ENCODE results near the gene NEU3.
"Not testable (repeated sequence)": the region's sequence is repeated elsewhere in the genome, so short reads cannot be mapped to it uniquely, and the experiment has no call there.

NEU3 gene

DNA sequence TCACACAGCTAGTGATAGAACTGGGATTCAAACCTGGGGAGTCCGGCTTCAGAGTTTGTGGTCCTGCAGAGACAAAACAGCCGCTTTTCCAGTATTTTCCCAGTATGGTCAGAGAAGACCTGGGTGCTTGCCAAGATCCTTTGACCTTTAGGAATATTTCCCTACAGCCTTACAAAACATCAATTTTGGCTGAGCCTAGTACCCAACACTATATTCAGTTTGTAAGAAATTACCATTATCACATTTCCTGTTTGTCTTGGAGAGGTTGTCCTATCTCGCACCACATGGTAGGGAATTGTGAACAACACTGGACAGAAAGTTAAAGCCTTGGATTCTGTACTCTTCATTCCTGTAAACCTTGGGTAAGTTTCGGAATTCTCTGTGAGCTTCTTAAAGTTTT is 10.7 kb upstream of the NEU3 start:
- in situ Hi-C loops (cut with HindIII; ENCODE audit: low pct_ligation_motif_present, low pct_unique_long_range_greater_than_20kb, low sequenced_read_pairs) = no loop called here
- no peak for DNase-seq

DNA sequence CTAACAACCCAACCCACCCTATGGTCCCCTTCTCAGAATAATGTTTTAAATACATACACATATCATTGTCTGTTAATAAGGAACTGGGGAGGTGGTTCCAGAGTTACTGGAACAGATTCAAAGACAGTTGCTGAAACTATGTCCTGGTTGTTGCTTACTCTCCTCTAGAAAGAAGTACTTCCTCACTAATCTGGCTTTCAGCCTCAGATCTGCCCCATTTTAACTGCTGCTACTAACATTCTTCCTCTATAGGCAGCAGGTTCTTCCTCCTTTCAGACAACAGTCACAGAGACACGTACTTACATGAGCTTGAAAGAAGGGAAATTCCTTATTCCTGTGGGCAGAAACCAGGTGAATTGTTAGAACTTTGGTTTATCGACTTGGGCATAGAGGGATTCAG is 8.1 kb upstream of the NEU3 start:
- in situ Hi-C loops (cut with HindIII; ENCODE audit: low pct_ligation_motif_present, low pct_unique_long_range_greater_than_20kb, low sequenced_read_pairs) = no loop called here
- DNase-seq = no peak

DNA sequence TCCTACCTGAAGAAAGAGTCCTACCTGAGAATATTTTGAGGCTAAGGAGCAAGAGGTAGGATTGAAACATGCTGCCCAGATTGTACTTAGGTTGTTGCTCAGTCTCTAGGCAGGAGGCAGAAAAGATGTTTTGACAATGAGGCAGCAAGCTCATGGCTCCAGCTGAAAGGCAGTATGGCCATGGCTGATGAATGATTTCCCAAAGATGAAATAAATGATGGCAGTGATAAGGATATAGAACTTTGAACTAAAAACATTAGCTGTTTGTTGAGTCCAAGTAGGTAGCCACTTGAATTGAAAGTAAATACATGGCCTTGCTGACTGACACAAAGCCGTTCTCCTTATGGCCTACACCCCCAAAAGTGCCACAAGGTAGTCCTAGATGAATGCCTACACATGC is 6.8 kb upstream of the NEU3 start:
- DNase-seq = no peak
- in situ Hi-C loops (cut with HindIII; ENCODE audit: low pct_ligation_motif_present, low pct_unique_long_range_greater_than_20kb, low sequenced_read_pairs) = no loop called here

DNA sequence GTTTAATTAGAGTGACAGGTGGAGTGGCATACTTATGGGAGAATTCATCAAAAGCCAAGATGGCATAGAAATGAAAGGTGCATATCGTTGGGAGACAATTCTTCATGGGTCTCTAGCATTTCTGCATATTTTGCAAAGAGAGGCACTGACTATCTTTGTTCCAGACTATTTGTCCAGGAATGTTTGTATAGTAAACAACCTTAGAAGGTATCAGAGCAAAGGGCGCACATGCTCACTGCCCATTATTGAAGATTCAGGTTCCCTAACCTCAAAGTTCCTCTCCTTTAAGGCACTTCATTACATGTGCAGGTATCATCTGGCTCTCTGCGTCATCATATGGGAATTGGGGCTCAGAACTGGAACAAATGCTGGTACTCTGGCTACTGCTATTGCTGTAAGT is 4.7 kb upstream of the NEU3 start:
- in situ Hi-C loops (cut with HindIII; ENCODE audit: low pct_ligation_motif_present, low pct_unique_long_range_greater_than_20kb, low sequenced_read_pairs) = no loop called here
- DNase-seq = no peak

DNA sequence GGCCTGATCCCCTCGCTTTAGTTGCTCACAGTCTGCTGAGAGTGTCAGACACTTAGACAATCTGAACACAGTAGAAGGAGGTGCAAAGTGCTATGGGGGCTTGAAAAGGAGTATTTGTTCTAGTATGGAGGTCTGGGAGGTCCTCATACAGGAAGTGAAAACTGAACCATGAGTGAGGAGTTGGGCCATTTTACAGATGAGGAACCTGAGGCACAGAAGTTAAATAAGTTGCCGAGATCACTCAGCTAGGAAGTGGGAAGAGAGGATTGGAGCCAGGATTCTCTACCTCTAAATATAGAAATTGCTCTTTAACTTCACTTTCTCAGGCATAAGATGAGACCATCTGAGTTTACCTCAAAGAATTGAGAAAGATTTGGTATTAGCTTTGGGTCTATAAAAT is 4.0 kb upstream of the NEU3 start:
- no peak for DNase-seq
- in situ Hi-C loops (cut with HindIII; ENCODE audit: low pct_ligation_motif_present, low pct_unique_long_range_greater_than_20kb, low sequenced_read_pairs) = no loop called here

DNA sequence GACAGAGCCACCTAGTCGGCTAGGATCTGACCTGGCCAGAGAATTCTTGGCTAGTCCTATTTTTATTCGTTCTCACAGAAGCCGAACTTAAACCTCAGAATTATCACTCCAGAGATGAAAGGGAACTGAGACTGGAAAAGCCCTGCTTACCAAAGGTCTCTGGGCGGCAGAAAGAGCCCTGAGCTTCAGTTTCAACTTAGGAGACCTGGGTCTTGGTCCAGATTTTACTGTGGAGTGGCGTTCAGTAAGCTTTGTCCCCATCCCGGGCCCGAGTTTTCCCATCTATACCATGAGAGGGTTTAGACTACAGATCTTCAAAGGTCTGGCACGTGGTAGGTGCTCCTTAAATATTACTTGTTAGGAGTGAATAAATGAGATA is 516 bp downstream of the NEU3 start:
- no peak for DNase-seq
- in situ Hi-C loops (cut with HindIII; ENCODE audit: low pct_ligation_motif_present, low pct_unique_long_range_greater_than_20kb, low sequenced_read_pairs) = no loop called here

DNA sequence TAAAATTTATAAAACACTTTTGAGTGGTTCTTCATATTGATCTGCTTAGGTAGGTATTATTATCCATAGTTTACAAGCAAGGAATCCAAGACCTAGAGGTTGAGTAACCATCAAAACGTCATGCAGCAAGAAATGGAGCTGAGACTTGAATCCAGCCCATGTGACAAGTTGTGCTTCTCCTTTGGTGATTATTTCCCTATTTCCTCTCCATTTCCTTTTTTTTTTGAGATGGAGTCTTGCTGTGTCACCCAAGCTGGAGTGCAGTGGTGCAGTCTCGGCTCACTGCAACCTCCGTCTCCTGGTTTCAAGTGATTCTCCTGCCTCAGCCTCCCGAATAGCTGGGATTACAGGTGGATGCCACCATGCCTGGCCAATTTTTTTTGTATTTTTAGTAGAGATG is 1.4 kb downstream of the NEU3 start:
- in situ Hi-C loops (cut with HindIII; ENCODE audit: low pct_ligation_motif_present, low pct_unique_long_range_greater_than_20kb, low sequenced_read_pairs); DNase-seq: not testable (repeated sequence)

DNA sequence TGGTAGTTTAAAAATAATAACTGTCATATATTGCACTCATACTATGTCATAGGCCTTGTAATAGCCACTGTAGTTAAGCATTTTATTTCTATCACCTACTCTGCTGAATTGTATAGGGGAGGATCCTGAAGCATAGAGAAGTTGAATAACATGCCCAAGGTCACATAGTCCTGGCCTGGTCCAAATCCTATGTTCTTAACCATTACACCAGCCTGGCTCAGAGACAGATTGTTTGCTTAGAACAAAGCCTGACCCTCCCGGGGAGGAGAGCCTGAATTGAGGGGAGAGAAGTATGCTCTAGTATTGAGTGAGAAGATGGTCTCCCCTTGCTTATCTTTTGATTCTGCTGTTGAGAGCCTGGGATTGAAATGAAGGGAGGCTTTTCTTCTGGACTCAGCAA is 2.2 kb downstream of the NEU3 start:
- in situ Hi-C loops (cut with HindIII; ENCODE audit: low pct_ligation_motif_present, low pct_unique_long_range_greater_than_20kb, low sequenced_read_pairs) = no loop called here
- no peak for DNase-seq

DNA sequence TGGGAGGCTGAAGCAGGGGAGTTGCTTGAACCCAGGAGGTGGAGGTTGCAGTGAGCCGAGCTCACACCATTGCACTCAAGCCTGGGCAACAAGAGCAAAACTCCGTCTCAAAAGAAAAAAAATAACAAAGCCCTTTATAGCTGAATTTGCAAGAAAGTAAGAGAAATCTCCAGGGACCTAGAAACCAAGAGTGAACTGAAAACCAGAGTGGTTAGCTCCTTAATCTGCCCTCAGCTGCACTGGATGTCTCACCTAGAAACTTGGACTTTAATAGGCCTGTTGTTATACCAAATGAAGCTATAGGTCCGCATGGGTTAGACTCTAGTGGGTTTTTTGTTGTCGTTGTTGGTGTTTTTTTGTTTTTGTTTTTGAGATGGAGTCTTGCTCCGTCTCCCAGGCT is 4.1 kb downstream of the NEU3 start:
- no peak for DNase-seq
- in situ Hi-C loops (cut with HindIII; ENCODE audit: low pct_ligation_motif_present, low pct_unique_long_range_greater_than_20kb, low sequenced_read_pairs) = no loop called here

DNA sequence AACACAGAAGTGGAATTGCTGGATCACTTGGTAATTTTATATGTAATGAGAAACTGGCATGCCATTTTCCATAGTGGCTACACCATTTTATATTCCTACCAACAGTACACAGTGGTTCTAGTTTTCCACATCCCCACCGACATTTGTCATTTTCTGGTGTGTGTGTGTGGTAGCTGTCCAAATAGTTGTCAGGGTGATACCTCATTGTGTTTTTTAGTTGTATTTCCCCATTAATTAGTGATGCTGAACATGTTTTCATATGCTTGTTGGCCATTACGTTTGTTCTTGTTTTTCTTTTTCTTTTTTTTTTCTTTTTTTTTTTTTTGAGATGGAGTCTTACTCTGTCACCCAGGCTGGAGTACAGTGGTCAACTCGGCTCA is 12.2 kb downstream of the NEU3 start:
- in situ Hi-C loops (cut with HindIII; ENCODE audit: low pct_ligation_motif_present, low pct_unique_long_range_greater_than_20kb, low sequenced_read_pairs) = no loop called here
- DNase-seq = no peak

DNA sequence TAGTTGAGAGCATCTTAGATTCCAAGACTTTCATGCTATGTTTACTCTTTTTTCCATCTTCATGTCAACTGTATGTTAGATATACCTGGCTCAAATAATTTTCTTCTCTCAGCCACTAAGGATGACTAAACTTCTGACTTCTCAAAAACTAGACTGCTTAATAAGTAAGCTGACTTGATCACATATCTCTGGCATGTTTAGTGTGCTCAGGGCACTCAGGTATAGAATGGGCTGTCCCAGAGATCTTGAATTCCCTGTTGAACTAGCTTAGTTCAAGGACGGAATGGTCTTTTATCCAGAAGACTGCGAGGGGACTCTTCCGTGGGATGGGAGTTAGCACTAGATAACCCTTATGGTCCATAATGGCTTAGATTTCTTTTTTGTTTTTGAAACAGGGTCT is 13.0 kb downstream of the NEU3 start:
- in situ Hi-C loops (cut with HindIII; ENCODE audit: low pct_ligation_motif_present, low pct_unique_long_range_greater_than_20kb, low sequenced_read_pairs) = no loop called here
- DNase-seq = no peak

DNA sequence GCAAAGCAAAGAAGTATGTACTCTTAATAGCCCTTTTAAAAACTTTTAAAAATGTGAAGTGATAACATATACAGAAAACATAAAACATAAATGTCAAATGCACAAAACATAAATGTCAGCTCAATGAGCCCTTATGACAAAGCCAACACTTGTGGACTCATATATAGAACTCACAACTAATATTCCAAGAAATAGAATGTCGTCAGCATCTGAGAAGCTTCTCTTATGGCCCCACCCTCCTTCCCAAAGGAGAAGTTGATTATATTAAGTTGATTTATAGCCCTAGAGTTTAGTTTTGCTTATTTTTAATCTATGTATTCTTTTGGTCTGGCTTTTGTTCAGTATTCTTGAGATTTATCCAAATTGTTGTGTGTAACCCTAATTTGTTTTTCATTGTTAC is 13.8 kb downstream of the NEU3 start:
- in situ Hi-C loops (cut with HindIII; ENCODE audit: low pct_ligation_motif_present, low pct_unique_long_range_greater_than_20kb, low sequenced_read_pairs) = no loop called here
- no peak for DNase-seq

DNA sequence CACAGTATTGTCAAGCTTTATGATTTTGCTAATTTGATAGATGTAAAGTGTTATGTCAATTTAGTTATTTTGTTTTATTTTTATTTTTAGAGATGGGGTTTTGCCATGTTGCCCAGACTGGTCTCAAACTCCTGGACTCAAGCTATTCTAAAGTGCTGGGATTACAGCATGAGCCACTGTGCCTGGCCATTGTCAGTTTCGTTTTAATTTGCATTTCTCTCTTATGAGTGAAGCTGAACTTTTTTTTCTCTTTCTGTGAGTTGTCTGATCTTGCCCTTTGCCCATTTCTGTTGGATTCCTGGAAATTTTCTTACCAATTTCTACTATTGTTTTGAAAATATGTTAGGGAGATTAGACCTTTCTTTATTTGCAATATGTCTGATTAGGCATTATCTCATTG is 15.5 kb downstream of the NEU3 start:
- no peak for DNase-seq
- in situ Hi-C loops (cut with HindIII; ENCODE audit: low pct_ligation_motif_present, low pct_unique_long_range_greater_than_20kb, low sequenced_read_pairs) = no loop called here

DNA sequence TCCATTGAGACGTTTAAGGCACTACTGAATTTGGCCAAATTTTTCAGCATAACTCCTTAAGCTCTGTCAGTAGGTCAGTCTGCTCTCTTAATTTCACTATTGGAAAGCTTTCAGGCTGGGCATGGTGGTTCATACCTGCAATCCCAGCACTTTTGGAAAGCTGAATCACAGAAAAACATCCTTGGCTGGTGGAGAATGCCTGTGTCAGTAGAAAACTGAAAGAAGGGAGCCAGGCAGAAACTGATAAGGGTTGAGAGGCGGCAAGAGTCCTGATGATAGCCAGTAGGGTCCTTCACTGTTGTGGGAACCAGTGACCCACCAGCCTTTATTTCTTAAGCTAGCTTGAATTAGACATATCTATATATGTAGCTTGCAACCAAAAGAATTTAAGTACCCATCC is 22.6 kb downstream of the NEU3 start:
- no peak for DNase-seq
- in situ Hi-C loops (cut with HindIII; ENCODE audit: low pct_ligation_motif_present, low pct_unique_long_range_greater_than_20kb, low sequenced_read_pairs) = no loop called here

DNA sequence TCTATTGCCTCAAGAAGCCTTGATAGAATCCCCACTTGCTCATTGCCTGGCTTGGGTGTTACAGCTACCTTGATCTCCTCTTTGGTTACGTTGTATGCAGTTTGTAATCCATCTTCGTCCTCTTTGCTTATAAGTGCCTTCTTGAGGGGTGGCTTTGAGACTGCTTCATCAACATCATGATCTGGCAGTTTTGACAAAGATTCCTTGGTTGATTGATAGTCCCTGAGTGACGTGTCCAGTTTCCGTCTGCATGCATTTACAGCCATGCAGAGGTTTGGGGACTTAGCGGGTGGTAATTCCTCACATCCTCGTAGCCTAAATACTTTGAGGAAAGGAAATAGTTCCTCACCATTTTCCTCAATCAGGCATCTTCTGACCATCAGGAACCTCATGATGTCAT is 23.1 kb downstream of the NEU3 start:
- in situ Hi-C loops (cut with HindIII; ENCODE audit: low pct_ligation_motif_present, low pct_unique_long_range_greater_than_20kb, low sequenced_read_pairs) = no loop called here
- no peak for DNase-seq

DNA sequence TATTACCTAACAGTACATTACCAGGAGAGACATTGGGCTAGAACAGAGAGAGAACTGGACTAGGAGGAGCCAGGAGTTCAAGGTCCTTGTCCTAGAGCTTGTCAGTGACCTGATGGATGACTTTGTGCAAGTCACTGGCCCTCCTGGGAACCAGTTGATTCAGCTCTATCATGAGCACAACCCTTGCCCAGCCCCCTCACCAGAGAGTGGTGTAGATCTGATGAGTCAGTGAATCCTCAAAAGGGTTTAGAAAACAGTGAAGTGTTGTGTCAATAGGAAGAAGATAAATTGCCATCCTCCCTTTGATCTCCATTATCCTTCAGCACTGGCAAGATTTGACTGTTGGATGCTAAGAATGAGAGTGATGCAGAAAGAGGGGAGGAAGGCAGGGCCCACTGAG is 24.3 kb downstream of the NEU3 start:
- in situ Hi-C loops (cut with HindIII; ENCODE audit: low pct_ligation_motif_present, low pct_unique_long_range_greater_than_20kb, low sequenced_read_pairs) = no loop called here
- no peak for DNase-seq

DNA sequence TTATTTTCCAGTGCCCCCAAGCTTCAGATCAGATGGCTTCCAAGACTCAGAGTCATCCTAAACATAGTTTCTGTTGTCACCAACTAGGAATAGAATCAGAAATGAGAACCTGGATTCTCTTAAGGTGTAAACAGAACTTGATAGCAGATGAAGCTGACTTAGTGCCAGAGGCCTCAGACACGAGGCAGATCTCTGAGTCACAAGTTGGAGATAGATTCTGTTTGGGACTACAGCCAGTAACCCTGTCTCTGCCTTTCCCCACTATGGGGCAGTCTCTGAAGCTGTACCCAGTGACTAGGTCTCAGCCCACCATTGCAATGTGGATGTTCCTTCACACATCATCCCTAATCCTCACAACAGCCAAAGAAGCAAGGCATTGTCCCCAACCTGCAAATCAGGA is 25.4 kb downstream of the NEU3 start:
- DNase-seq = peak; percentile 11
- in situ Hi-C loops (cut with HindIII; ENCODE audit: low pct_ligation_motif_present, low pct_unique_long_range_greater_than_20kb, low sequenced_read_pairs) = no loop called here

DNA sequence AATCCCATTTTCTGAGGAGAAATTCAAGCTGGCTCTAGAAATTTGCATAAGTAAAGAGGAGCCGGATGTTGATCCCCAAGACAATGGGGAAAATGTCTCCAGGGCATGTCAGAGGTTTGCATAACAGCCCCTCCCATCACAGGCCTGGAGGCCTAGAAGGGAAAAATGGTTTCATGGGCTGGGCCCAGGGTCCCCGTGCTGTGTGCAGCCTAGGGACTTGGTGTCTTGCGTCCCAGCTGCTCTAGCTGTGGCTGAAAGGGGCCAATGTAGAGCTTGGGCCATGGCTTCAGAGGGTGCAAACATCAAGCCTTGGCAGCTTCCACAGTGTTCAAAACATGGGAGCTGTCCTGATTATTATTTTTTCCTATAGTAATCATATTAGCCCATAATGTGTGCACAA is 30.5 kb downstream of the NEU3 start:
- DNase-seq; in situ Hi-C loops (cut with HindIII; ENCODE audit: low pct_ligation_motif_present, low pct_unique_long_range_greater_than_20kb, low sequenced_read_pairs): not testable (repeated sequence)

DNA sequence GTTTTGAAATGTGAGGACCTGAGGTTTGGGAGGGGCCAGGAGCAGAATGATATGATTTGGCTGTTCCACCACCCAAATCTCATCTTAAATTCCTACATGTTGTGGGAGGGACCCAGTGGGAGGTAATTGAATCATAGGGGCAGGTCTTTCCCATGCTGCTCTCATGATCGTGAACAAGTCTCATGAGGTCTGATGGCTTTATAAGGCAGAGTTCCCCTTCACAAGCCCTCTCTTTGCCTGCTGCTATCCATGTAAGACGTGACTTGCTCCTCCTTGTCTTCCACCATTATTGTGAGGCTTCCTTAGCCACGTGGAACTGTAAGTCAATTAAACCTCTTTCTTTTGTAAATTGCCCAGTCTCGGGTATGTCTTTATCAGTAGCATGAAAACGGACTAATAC is 31.6 kb downstream of the NEU3 start:
- in situ Hi-C loops (cut with HindIII; ENCODE audit: low pct_ligation_motif_present, low pct_unique_long_range_greater_than_20kb, low sequenced_read_pairs); DNase-seq: not testable (repeated sequence)

DNA sequence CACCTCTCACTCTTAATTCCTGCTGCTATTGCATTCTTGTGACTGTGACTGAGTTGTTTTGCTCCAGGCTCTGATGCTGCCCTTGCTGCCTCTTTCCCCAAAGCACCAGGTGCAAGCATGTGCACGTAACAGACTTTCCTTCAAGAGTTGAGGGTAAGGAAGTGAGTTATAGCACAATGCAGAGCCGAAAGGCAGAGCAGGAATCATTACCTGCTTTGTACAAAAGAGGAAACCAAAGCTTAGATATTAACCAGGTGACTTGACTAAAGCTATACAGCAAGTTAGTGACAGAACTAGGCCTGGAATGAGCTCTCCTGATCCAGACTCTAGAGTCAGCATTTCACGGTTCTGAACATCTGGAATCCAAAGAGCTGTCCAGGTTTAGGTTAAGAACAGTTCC is 33.6 kb downstream of the NEU3 start:
- in situ Hi-C loops (cut with HindIII; ENCODE audit: low pct_ligation_motif_present, low pct_unique_long_range_greater_than_20kb, low sequenced_read_pairs) = no loop called here
- DNase-seq = no peak

DNA sequence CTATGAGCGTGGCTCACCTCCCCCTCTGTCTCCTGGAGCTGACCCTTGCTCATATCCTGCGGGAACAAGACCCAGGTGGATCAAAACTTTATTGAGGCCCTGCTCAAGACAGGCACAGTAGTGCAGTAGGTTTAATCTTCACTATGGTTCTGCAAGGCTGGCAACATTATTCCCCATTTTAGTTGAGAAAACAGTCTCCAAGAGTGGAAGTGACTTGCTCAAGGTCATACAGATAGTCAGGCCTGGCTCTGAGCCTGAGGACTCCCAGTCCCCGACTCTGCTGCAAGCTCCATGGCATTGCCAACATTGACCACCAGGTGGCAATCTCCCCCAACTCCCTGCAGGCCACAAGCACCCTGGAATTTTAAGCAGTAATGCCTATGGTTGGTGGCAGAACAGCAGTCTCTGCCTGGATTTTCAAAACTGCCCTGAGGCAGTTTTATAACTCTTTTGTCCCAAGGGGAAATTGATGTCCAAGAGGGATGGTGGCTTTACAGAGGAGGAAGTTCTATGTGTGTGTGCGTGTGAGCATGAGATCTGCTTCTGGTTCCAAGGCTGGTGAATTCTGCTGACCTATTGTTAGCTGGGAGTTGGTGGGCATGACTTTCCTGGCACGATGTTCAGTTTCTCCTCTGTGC is 34.1 kb downstream of the NEU3 start:
- DNase-seq = peak; percentile 71
- in situ Hi-C loops (cut with HindIII; ENCODE audit: low pct_ligation_motif_present, low pct_unique_long_range_greater_than_20kb, low sequenced_read_pairs) = no loop called here

All from ACHN (cell line).